IPS-20b (cell line): ENCODE data around the gene M1AP.
A peak's percentile ranks its signal among the peaks of the same experiment; 100 is the strongest.

Source experiments
- H3K27ac ChIP-seq: one replicate; pipeline ENCODE4 v1.5.1; 2013; ENCODE audit warnings: low read length
- H3K27me3 ChIP-seq: 2 replicates; pipeline ENCODE4 v1.6.1; 2013; ENCODE audit warnings: mild to moderate bottlenecking, low read length, inconsistent platforms; ENCODE audit not compliant: insufficient read depth
- H3K36me3 ChIP-seq: 2 replicates; pipeline ENCODE4 v1.6.1; 2013; ENCODE audit warnings: low read depth, mild to moderate bottlenecking, inconsistent platforms, low read length, moderate library complexity; ENCODE audit not compliant: insufficient read depth
- H3K4me1 ChIP-seq: 2 replicates; pipeline ENCODE4 v1.6.1; 2013; ENCODE audit warnings: mild to moderate bottlenecking, control low read depth, inconsistent platforms, low read length, moderate library complexity; ENCODE audit not compliant: insufficient read depth
- H3K4me3 ChIP-seq: 2 replicates; pipeline ENCODE4 v1.5.1; 2013; ENCODE audit warnings: mild to moderate bottlenecking, low read length, inconsistent platforms
- H3K9ac ChIP-seq: 2 replicates; pipeline ENCODE4 v1.6.1; 2013; ENCODE audit warnings: low read depth, mild to moderate bottlenecking, inconsistent platforms, low read length, moderate library complexity
- H3K9me3 ChIP-seq: 2 replicates; pipeline ENCODE4 v1.6.1; 2013; ENCODE audit warnings: mild to moderate bottlenecking, low read depth, low read length, inconsistent platforms; ENCODE audit not compliant: insufficient read depth

Gene M1AP

GRCh38 chr2:74679615-74680014 lies 31.5 kb upstream of the M1AP start:
- no peak overlapping the region for H3K27ac ChIP-seq
- no peak overlapping the region for H3K9ac ChIP-seq
- no peaks in the 10 kb centered on the region for H3K4me1 ChIP-seq
- H3K9me3 ChIP-seq: no peaks in the 10 kb centered on the region
- no peaks in the 10 kb centered on the region for H3K36me3 ChIP-seq
- H3K27me3 ChIP-seq: no peaks in the 10 kb centered on the region
- H3K4me3 ChIP-seq: no peak overlapping the region

- Histone ChIP-seq H3K4me3 (no peak overlapping the region), H3K27ac (no peak overlapping the region), H3K9ac (no peak overlapping the region), H3K4me1 (no peaks in the 10 kb centered on the region), H3K27me3 (no peaks in the 10 kb centered on the region), H3K9me3 (no peaks in the 10 kb centered on the region), H3K36me3 (no peaks in the 10 kb centered on the region)
Observed at GRCh38 chr2:74676331-74676730, 28.2 kb upstream of the M1AP start.

- no peaks in the 10 kb centered on the region for H3K27me3 ChIP-seq
- no peaks in the 10 kb centered on the region for H3K36me3 ChIP-seq
- H3K4me3 ChIP-seq: no peak overlapping the region
- no peaks in the 10 kb centered on the region for H3K4me1 ChIP-seq
- no peak overlapping the region for H3K9ac ChIP-seq
- no peak overlapping the region for H3K27ac ChIP-seq
- H3K9me3 ChIP-seq: no peaks in the 10 kb centered on the region
Observed at GRCh38 chr2:74675090-74675489, 27.0 kb upstream of the M1AP start.

GRCh38 chr2:74673826-74674528 lies 25.8 kb upstream of the M1AP start:
- H3K4me3 ChIP-seq: no peak overlapping the region
- H3K27ac ChIP-seq: no peak overlapping the region
- H3K36me3 ChIP-seq: no peaks in the 10 kb centered on the region
- H3K9ac ChIP-seq: no peak overlapping the region
- no peaks in the 10 kb centered on the region for H3K9me3 ChIP-seq
- H3K27me3 ChIP-seq: no peaks in the 10 kb centered on the region
- H3K4me1 ChIP-seq: no peaks in the 10 kb centered on the region

- H3K4me1 ChIP-seq: no peaks in the 10 kb centered on the region
- no peak overlapping the region for H3K9ac ChIP-seq
- no peaks in the 10 kb centered on the region for H3K36me3 ChIP-seq
- no peak overlapping the region for H3K27ac ChIP-seq
- no peaks in the 10 kb centered on the region for H3K27me3 ChIP-seq
- no peaks in the 10 kb centered on the region for H3K9me3 ChIP-seq
- H3K4me3 ChIP-seq: no peak overlapping the region
Observed at GRCh38 chr2:74671479-74671878, 23.3 kb upstream of the M1AP start.

GRCh38 chr2:74670263-74670662 lies 22.1 kb upstream of the M1AP start:
- Histone ChIP-seq H3K27ac (no peak overlapping the region), H3K4me3 (no peak overlapping the region), H3K9me3 (no peaks in the 10 kb centered on the region), H3K27me3 (no peaks in the 10 kb centered on the region), H3K9ac (no peak overlapping the region), H3K36me3 (no peaks in the 10 kb centered on the region), H3K4me1 (no peaks in the 10 kb centered on the region)

- Histone ChIP-seq H3K9ac (no peak overlapping the region), H3K4me1 (no peaks in the 10 kb centered on the region), H3K27me3 (no peaks in the 10 kb centered on the region), H3K4me3 (no peak overlapping the region), H3K9me3 (no peaks in the 10 kb centered on the region), H3K27ac (no peak overlapping the region), H3K36me3 (no peaks in the 10 kb centered on the region)
Observed at GRCh38 chr2:74668087-74668486, 20.0 kb upstream of the M1AP start.

- Histone ChIP-seq H3K27ac (no peak overlapping the region), H3K4me3 (no peak overlapping the region), H3K36me3 (no peaks in the 10 kb centered on the region), H3K9me3 (no peaks in the 10 kb centered on the region), H3K27me3 (peaks cover 35% of the 10 kb centered on the region), H3K9ac (no peak overlapping the region), H3K4me1 (no peaks in the 10 kb centered on the region)
Observed at GRCh38 chr2:74659462-74659861, 11.3 kb upstream of the M1AP start.

GRCh38 chr2:74658516-74658915 lies 10.4 kb upstream of the M1AP start:
- Histone ChIP-seq H3K4me1 (no peaks in the 10 kb centered on the region), H3K36me3 (no peaks in the 10 kb centered on the region), H3K27me3 (peaks cover 38% of the 10 kb centered on the region), H3K4me3 (no peak overlapping the region), H3K9me3 (no peaks in the 10 kb centered on the region), H3K9ac (no peak overlapping the region), H3K27ac (no peak overlapping the region)

- H3K4me3 ChIP-seq: no peak overlapping the region
- H3K9ac ChIP-seq: no peak overlapping the region
- no peaks in the 10 kb centered on the region for H3K36me3 ChIP-seq
- H3K9me3 ChIP-seq: no peaks in the 10 kb centered on the region
- no peak overlapping the region for H3K27ac ChIP-seq
- H3K27me3 ChIP-seq: peaks cover 38% of the 10 kb centered on the region
- H3K4me1 ChIP-seq: no peaks in the 10 kb centered on the region
Observed at GRCh38 chr2:74655579-74655978, 7.4 kb upstream of the M1AP start.

- H3K4me1 ChIP-seq: no peaks in the 10 kb centered on the region
- H3K9me3 ChIP-seq: no peaks in the 10 kb centered on the region
- no peak within 1 kb of the TSS for H3K27ac ChIP-seq
- H3K4me3 ChIP-seq: peak within 1 kb of the TSS; percentile 64
- H3K36me3 ChIP-seq: no peaks in the 10 kb centered on the region
- peak within 1 kb of the TSS; percentile 41; the same call in 1 of the 2 replicates for H3K9ac ChIP-seq
- H3K27me3 ChIP-seq: peaks cover 43% of the 10 kb centered on the region
Observed at GRCh38 chr2:74653985-74654882, 6.1 kb upstream of the M1AP start, which contains the start of gene SEMA4F. Gene SEMA4F, plus strand, starts transcription at chr2:74654247. Its CDS starts 130 bp downstream, at chr2:74654377.

- peaks cover 49% of the 10 kb centered on the region for H3K27me3 ChIP-seq
- H3K9ac ChIP-seq: no peak overlapping the region; the same call in 1 of the 2 replicates
- H3K36me3 ChIP-seq: no peaks in the 10 kb centered on the region
- no peak overlapping the region for H3K27ac ChIP-seq
- H3K4me1 ChIP-seq: no peaks in the 10 kb centered on the region
- H3K9me3 ChIP-seq: no peaks in the 10 kb centered on the region
- peak overlapping the region; percentile 64 for H3K4me3 ChIP-seq
Observed at GRCh38 chr2:74653589-74653984, 5.5 kb upstream of the M1AP start.
